G401 (cell line): ENCODE measurements around the gene CD48. TPM values are rescaled to one million over a fixed set of nuclear protein-coding genes. Genes with fewer than 3 reads are reported as not detected.

Experiments
- DNase-seq: peaks from one replicate; pipeline ENCODE4 v3.0.0-alpha.2; 2015; ENCODE audit warnings: low spot score
- in situ Hi-C: cut with HindIII; loops from 2 replicates; pipeline ENCODE4 v1.10.0; 2016; ENCODE audit warnings: low sequenced_read_pairs, mixed read lengths
- total RNA-seq: library from RNA; depleted of rRNA; stranded (reverse); fragments of >200 nt; shearing (Covaris generic); gene quantifications from 2 replicates; pipeline ENCODE4 v1.2.3, GENCODE V29; 2014

Gene CD48
- total RNA-seq, 1 experiment from 2014 or later: not detected

GRCh38 chr1:160641323-160642280 lies 70.0 kb downstream of the CD48 start:
- no peak for DNase-seq
- in situ Hi-C loops: no loop called here

GRCh38 chr1:160640359-160641123 lies 71.1 kb downstream of the CD48 start:
- DNase-seq: no peak
- in situ Hi-C loops: no loop called here

DNA sequence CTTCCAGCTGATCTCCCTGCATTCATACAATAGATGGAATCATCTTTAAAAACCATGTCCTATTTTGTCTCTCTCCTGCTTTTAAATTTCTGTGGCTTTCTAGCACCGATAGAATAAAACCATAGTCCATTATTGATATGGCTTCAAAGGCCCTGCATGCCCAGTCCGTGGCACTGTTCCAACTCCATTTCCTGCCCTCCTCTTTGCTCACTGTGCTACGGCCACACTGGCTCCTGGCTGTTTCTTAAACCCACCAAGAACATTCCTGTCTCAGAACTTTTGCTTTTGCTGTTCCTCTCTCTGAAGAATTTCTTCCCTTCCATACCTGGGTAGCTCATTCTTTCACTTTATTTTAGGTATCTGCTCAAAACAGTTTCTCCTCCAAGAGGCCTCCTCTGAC lies 72.0 kb downstream of the CD48 start:
- no peak for DNase-seq
- in situ Hi-C loops: no loop called here

GRCh38 chr1:160638926-160639325 lies 72.7 kb downstream of the CD48 start:
- in situ Hi-C loops: no loop called here
- no peak for DNase-seq

- DNase-seq: no peak
- in situ Hi-C loops: no loop called here
Observed at GRCh38 chr1:160638540-160638857, 73.1 kb downstream of the CD48 start.

GRCh38 chr1:160637821-160638539 lies 73.6 kb downstream of the CD48 start:
- DNase-seq: no peak
- in situ Hi-C loops: no loop called here

DNA sequence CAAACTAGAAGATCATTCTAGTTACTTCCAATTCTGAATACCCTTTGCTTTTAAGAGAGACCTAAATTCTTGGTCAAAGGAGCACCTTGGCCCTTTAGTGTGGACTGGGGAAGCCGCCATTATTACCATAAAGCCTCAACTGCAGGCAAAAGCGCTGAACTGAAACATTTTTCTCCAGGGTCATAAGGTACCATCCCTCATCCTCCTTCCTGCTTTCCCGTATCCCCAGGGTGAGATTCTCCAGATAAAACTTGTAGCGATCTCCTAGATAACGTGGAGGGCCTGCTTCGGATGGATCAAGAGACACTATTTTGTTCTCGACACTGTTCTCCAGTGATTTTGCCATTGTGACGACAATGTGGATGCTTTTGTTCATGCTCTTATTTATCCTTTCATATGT lies 74.6 kb downstream of the CD48 start:
- DNase-seq: no peak
- in situ Hi-C loops: no loop called here

GRCh38 chr1:160636547-160636946 lies 75.1 kb downstream of the CD48 start:
- in situ Hi-C loops: no loop called here
- no peak for DNase-seq

- in situ Hi-C loops: no loop called here
- no peak for DNase-seq
Observed at GRCh38 chr1:160636076-160636475, 75.5 kb downstream of the CD48 start.

GRCh38 chr1:160634543-160635491 lies 76.8 kb downstream of the CD48 start:
- in situ Hi-C loops: no loop called here
- no peak for DNase-seq

DNA sequence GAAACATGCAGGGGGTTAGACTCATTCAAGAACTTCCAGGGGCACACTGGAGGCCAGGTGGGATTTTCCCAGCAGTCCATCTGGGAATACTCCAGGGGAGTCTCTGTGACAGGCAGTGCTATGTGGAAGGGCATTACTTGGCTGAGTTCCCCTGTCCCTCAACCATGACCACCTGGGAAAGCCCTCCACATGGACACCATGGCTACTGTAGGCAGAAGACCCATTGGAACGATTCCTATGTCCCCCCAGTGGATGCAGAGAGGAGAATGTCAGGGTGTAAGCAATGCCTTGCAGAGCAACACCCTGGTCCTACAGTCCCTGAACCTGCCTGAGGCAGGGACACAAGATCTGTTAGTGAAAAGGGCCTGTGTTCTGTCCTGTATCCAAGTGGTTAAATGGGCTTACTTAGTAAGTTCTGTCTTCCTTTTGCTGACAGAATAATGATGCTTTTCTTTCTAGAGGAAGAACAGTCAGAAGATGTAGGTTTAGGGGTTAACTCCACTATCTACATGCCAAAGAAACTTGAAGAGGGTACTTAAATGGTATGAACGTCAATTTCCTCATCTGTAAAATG lies 78.2 kb downstream of the CD48 start:
- no peak for DNase-seq
- in situ Hi-C loops: no loop called here

- in situ Hi-C loops: no loop called here
- DNase-seq: no peak
Observed at GRCh38 chr1:160631983-160632625, 79.5 kb downstream of the CD48 start.

GRCh38 chr1:160630523-160631451 lies 80.8 kb downstream of the CD48 start:
- DNase-seq: no peak
- in situ Hi-C loops: no loop called here

- no peak for DNase-seq
- in situ Hi-C loops: no loop called here
Observed at GRCh38 chr1:160629286-160630210, 82.1 kb downstream of the CD48 start.

GRCh38 chr1:160628799-160629263 lies 82.8 kb downstream of the CD48 start:
- in situ Hi-C loops: no loop called here
- DNase-seq: no peak
